Measurements from ENCODE around the gene PGC.

Gene PGC

GRCh38 chr6:41732591-41733359 lies 14.4 kb downstream of the PGC start:
- TF ChIP-seq SIN3A (IDR thresholded peaks at IDR 0.05; ENCODE audit: borderline replicate concordance, insufficient read depth, low read length), result no peak
- no peak for TF ChIP-seq TAF1 (IDR thresholded peaks at IDR 0.05; ENCODE audit: borderline replicate concordance, insufficient read depth, low read length)
- TF ChIP-seq FOXP2 (optimal IDR thresholded peaks at IDR 0.05; ENCODE audit: borderline replicate concordance, extremely low read depth, extremely low read length, insufficient read depth), result no peak
- no peak for TF ChIP-seq REST (IDR thresholded peaks at IDR 0.05; ENCODE audit: insufficient read depth in 1 of 2, low read depth in 2 of 2, low read length in 2 of 2)
- TF ChIP-seq POLR2AphosphoS5 (IDR thresholded peaks at IDR 0.05; ENCODE audit: low read depth, low read length), result no peak

GRCh38 chr6:41732149-41732548 lies 15.0 kb downstream of the PGC start:
- TF ChIP-seq REST (IDR thresholded peaks at IDR 0.05; ENCODE audit: insufficient read depth in 1 of 2, low read depth in 2 of 2, low read length in 2 of 2), result no peak
- no peak for TF ChIP-seq TAF1 (IDR thresholded peaks at IDR 0.05; ENCODE audit: borderline replicate concordance, insufficient read depth, low read length)
- no peak for TF ChIP-seq FOXP2 (optimal IDR thresholded peaks at IDR 0.05; ENCODE audit: borderline replicate concordance, extremely low read depth, extremely low read length, insufficient read depth)
- TF ChIP-seq SIN3A (IDR thresholded peaks at IDR 0.05; ENCODE audit: borderline replicate concordance, insufficient read depth, low read length), result no peak
- no peak for TF ChIP-seq POLR2AphosphoS5 (IDR thresholded peaks at IDR 0.05; ENCODE audit: low read depth, low read length)

GRCh38 chr6:41731561-41732086 lies 15.6 kb downstream of the PGC start:
- TF ChIP-seq TAF1 (IDR thresholded peaks at IDR 0.05; ENCODE audit: borderline replicate concordance, insufficient read depth, low read length), result no peak

- TF ChIP-seq REST (IDR thresholded peaks at IDR 0.05; ENCODE audit: insufficient read depth in 1 of 2, low read depth in 2 of 2, low read length in 2 of 2) (no peak), FOXP2 (optimal IDR thresholded peaks at IDR 0.05; ENCODE audit: borderline replicate concordance, extremely low read depth, extremely low read length, insufficient read depth) (no peak), POLR2AphosphoS5 (IDR thresholded peaks at IDR 0.05; ENCODE audit: low read depth, low read length) (no peak), SIN3A (IDR thresholded peaks at IDR 0.05; ENCODE audit: borderline replicate concordance, insufficient read depth, low read length) (no peak), TAF1 (IDR thresholded peaks at IDR 0.05; ENCODE audit: borderline replicate concordance, insufficient read depth, low read length) (no peak)
Measured at GRCh38 chr6:41730531-41731436, 16.4 kb downstream of the PGC start.

GRCh38 chr6:41729624-41730023 lies 17.6 kb downstream of the PGC start:
- TF ChIP-seq SIN3A (IDR thresholded peaks at IDR 0.05; ENCODE audit: borderline replicate concordance, insufficient read depth, low read length) (no peak), FOXP2 (optimal IDR thresholded peaks at IDR 0.05; ENCODE audit: borderline replicate concordance, extremely low read depth, extremely low read length, insufficient read depth) (no peak), TAF1 (IDR thresholded peaks at IDR 0.05; ENCODE audit: borderline replicate concordance, insufficient read depth, low read length) (no peak), REST (IDR thresholded peaks at IDR 0.05; ENCODE audit: insufficient read depth in 1 of 2, low read depth in 2 of 2, low read length in 2 of 2) (no peak), POLR2AphosphoS5 (IDR thresholded peaks at IDR 0.05; ENCODE audit: low read depth, low read length) (no peak)

Measured in PFSK-1 (cell line).